Activated B cell treated with CpG ODN at 0.5 μM for 24 hours (primary cell): ENCODE results near the gene PTH2R. TPM values are rescaled to one million over a fixed set of nuclear protein-coding genes. Genes with fewer than 3 reads are reported as not detected.
"Not testable (repeated sequence)": the region's sequence is repeated elsewhere in the genome, so short reads cannot be mapped to it uniquely, and the experiment has no call there.

ENCODE experiments used
- ATAC-seq: fragments of 200-7000 bp; cut with Tn5 transposase; one replicate; pipeline ENCODE4 v1.10.0; 2021; ENCODE audit warnings: low read depth, mild to moderate bottlenecking, moderate library complexity
- CTCF ChIA-PET: fragments of 350-600 bp; sonication (Branson Sonifier 250); formaldehyde crosslinking; loops from one replicate; lab custom pipeline; 2021; ENCODE audit warnings: antibody characterized with exemption; lab: Charles Lee
- POLR2A ChIA-PET: fragments of 350-600 bp; sonication (Branson Sonifier 250); formaldehyde crosslinking; loops from one replicate; lab custom pipeline; 2021; ENCODE audit warnings: antibody characterized with exemption; lab: Charles Lee
- DNase-seq: peaks from one replicate; pipeline ENCODE4 v3.0.0; 2022
- H3K27ac Mint-ChIP-seq: one replicate; pipeline ENCODE4 v1.8.0; 2020; ENCODE audit warnings: mixed read lengths
- H3K27me3 Mint-ChIP-seq: one replicate; pipeline ENCODE4 v1.8.0; 2021; ENCODE audit warnings: mixed read lengths
- H3K36me3 Mint-ChIP-seq: one replicate; pipeline ENCODE4 v1.8.0; 2021; ENCODE audit warnings: low read depth, mixed read lengths
- H3K4me1 Mint-ChIP-seq: one replicate; pipeline ENCODE4 v1.8.0; 2021; ENCODE audit warnings: mixed read lengths
- H3K4me3 Mint-ChIP-seq: one replicate; pipeline ENCODE4 v1.8.0; 2020; ENCODE audit warnings: mild to moderate bottlenecking, mixed read lengths
- H3K9me3 Mint-ChIP-seq: one replicate; pipeline ENCODE4 v1.8.0; 2020; ENCODE audit warnings: mixed read lengths
- intact Hi-C: fragments of 100-400 bp; cut with micrococcal nuclease; formaldehyde crosslinking; loops from one replicate; pipeline ENCODE4 v1.15.1; 2024
- total RNA-seq: library from RNA; stranded (reverse); gene quantifications from 2 replicates; pipeline ENCODE4 v1.2.3, GENCODE V29; 2022
- TF ChIP-seq, protein P1 (sequence below): fragments of 200-600 bp; IDR thresholded peaks from one replicate; pipeline ENCODE4 v1.8.0; 2022; ENCODE audit warnings: antibody characterized with exemption, mild to moderate bottlenecking

PTH2R gene
- total RNA-seq, 1 donor from 2014 or later: 0.29 TPM

DNA sequence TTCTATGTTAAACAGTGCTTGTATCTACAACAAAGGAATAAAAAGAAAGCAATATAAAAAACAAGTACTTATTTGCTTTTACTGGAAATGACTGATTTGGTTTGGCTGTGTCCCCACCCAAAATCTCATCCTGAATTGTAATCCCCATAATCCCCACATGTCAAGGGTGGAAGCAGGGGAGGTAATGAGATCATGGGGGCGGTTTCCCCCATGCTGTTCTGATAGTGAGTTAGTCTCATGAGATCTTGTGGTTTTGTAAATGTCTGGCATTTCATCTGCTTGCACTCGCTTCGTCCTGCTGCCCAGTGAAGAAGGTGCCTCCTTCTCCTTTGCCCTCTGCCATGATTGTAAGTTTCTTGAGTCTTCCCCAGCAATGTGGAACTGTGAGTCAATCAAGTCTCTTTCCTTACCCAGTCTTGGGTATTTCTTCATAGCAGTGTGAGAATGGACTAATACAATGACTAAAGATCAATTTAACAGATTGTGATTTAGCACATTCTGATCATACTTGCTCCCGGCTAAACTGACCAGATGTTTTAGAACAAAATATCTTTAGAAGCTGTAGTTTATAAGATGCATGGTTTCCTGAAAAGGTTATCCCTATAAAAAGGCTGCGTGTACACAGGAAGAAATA, 19.9 kb downstream of the PTH2R start:
- peaks cover 9% of the 10 kb centered on the region for H3K9me3 Mint-ChIP-seq
- H3K27me3 Mint-ChIP-seq: peaks cover 17% of the 10 kb centered on the region
- TF ChIP-seq, protein P1, sequence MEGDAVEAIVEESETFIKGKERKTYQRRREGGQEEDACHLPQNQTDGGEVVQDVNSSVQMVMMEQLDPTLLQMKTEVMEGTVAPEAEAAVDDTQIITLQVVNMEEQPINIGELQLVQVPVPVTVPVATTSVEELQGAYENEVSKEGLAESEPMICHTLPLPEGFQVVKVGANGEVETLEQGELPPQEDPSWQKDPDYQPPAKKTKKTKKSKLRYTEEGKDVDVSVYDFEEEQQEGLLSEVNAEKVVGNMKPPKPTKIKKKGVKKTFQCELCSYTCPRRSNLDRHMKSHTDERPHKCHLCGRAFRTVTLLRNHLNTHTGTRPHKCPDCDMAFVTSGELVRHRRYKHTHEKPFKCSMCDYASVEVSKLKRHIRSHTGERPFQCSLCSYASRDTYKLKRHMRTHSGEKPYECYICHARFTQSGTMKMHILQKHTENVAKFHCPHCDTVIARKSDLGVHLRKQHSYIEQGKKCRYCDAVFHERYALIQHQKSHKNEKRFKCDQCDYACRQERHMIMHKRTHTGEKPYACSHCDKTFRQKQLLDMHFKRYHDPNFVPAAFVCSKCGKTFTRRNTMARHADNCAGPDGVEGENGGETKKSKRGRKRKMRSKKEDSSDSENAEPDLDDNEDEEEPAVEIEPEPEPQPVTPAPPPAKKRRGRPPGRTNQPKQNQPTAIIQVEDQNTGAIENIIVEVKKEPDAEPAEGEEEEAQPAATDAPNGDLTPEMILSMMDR: no peak
- ATAC-seq (no peak), DNase-seq (no peak)
- ChIA-PET CTCF (no interaction called here), POLR2A (no interaction called here)
- no peak overlapping the region for H3K27ac Mint-ChIP-seq
- H3K4me3 Mint-ChIP-seq: no peak overlapping the region
- H3K4me1 Mint-ChIP-seq: no peaks in the 10 kb centered on the region
- intact Hi-C loops: no loop called here
- no peaks in the 10 kb centered on the region for H3K36me3 Mint-ChIP-seq

DNA sequence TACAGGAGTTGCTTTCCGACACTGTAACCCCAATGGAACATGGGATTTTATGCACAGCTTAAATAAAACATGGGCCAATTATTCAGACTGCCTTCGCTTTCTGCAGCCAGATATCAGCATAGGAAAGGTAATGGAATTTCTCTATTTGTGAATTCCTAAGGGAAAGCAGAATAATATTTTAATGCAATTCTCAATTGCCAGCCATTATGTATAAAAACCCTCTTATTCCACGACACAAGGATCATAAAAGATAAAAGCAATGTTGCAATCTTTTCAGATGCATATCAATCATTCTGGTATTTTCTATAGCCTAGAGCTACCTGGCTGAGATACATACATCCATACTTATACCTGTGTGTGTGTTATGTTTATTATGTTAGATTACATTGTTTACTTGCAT, 31.2 kb downstream of the PTH2R start:
- CTCF ChIA-PET: no interaction called here
- Mint-ChIP-seq H3K4me1 (no peaks in the 10 kb centered on the region), H3K4me3 (no peak overlapping the region), H3K9me3 (no peaks in the 10 kb centered on the region), H3K27ac (no peak overlapping the region), H3K36me3 (no peaks in the 10 kb centered on the region), H3K27me3 (peaks cover 5% of the 10 kb centered on the region)
- ATAC-seq (no peak), DNase-seq (no peak)
- intact Hi-C loops: no loop called here
- TF ChIP-seq, protein P1: no peak
- POLR2A ChIA-PET: no interaction called here

DNA sequence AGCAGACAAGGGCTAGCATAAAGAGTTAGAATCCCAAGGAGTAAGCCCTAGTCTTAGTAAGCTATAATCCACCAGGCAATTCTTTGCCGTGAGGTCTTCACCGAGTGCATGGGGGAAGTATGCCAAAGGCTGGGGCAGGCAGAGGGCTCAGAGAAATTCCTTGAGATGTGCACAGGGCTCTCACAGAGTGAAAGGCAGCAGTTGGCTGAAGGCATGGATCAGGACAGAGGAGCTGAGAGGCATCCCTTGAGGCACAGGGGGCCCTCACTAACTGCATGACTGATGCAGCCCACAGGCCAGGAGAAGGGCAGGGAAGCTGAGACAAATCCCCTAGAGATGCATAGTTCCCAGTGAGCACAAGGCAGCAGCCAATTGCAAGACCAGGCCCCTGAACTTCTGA, 34.1 kb downstream of the PTH2R start:
- Mint-ChIP-seq H3K27me3 (peaks cover 2% of the 10 kb centered on the region), H3K36me3 (no peaks in the 10 kb centered on the region), H3K4me3 (no peak overlapping the region), H3K4me1 (no peaks in the 10 kb centered on the region), H3K27ac (no peak overlapping the region), H3K9me3 (no peaks in the 10 kb centered on the region)
- intact Hi-C loops: no loop called here
- DNase-seq (no peak), ATAC-seq (no peak)
- CTCF ChIA-PET: no interaction called here
- POLR2A ChIA-PET: no interaction called here
- TF ChIP-seq, protein P1: no peak

DNA sequence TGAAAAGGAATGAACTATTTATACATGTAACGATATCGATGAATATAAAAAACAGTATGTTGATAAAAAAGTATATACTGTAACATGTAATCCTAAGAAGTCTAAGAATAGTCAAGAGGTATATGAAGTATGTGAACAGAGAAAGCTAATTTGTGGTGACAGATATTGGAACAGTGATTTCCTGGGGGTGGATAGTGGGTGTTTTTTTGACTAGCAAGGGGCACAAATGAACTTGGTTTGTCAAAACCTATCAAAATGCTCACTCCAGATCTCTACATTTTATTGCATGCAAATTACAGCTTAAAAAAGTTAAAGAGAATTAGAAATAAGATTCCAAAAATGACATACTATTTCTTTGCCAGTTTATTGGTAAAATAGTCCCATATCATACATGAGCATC, 35.4 kb downstream of the PTH2R start:
- intact Hi-C loops: no loop called here
- no peak overlapping the region for H3K4me3 Mint-ChIP-seq
- H3K27ac Mint-ChIP-seq: no peak overlapping the region

DNA sequence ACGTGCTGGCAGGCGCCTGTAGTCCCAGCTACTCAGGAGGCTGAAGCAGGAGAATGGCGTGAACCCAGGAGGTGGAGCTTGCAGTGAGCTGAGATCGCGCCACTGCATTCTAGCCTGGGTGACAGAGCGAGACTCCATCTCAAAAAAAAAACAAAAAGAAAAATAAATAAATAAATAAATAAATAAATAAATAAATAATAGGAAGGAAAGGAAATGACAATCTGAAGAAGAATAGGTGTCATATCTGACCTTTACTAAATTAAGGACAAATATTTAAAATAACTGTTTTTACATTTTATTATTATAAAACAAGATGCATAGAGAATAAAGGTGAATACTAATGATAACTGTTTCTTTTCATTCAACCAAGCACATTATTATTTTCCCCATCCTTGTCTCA, 40.9 kb downstream of the PTH2R start:
- H3K36me3 Mint-ChIP-seq, H3K27me3 Mint-ChIP-seq, intact Hi-C loops, POLR2A ChIA-PET, ATAC-seq, CTCF ChIA-PET, H3K9me3 Mint-ChIP-seq, H3K4me1 Mint-ChIP-seq, H3K4me3 Mint-ChIP-seq, DNase-seq, H3K27ac Mint-ChIP-seq: not testable (repeated sequence)

More for the DNA sequence above, 35.4 kb downstream of the PTH2R start:
- H3K4me1 Mint-ChIP-seq: no peaks in the 10 kb centered on the region
- CTCF ChIA-PET: no interaction called here
- POLR2A ChIA-PET: no interaction called here
- TF ChIP-seq, protein P1: no peak
- ATAC-seq (no peak), DNase-seq (no peak)
- H3K36me3 Mint-ChIP-seq: no peaks in the 10 kb centered on the region
- no peaks in the 10 kb centered on the region for H3K9me3 Mint-ChIP-seq
- peaks cover 2% of the 10 kb centered on the region for H3K27me3 Mint-ChIP-seq

DNA sequence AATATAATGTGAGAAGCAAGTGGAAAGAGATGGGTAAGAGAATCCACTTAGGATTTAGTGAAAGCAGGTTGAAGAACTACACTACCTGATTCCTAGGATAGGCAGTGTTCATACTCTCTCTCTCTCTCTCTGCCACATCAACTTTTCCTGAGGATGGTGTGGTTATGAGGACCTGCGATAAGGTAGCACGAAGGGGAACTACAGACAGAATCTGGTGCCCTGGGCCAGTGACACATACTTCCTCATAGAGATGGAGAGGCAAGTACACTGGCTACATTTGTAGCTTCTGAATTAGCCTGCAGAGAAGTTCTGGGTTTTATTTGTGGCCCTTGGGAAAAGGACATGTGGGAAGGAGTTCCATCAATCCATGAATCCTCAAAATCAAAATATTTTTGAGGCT, 44.5 kb downstream of the PTH2R start:
- DNase-seq: no peak
- H3K27me3 Mint-ChIP-seq: peaks cover 2% of the 10 kb centered on the region
- ChIA-PET CTCF (no interaction called here), POLR2A (no interaction called here)
- ATAC-seq: no peak
- no peaks in the 10 kb centered on the region for H3K36me3 Mint-ChIP-seq
- no peaks in the 10 kb centered on the region for H3K4me1 Mint-ChIP-seq
- intact Hi-C loops: no loop called here
- TF ChIP-seq, protein P1: no peak
- H3K9me3 Mint-ChIP-seq: no peaks in the 10 kb centered on the region
- H3K27ac Mint-ChIP-seq: no peak overlapping the region
- no peak overlapping the region for H3K4me3 Mint-ChIP-seq
